CD14-positive monocyte (primary cell): ENCODE results near the gene OTOG. TPM values are rescaled to one million over a fixed set of nuclear protein-coding genes. Genes with fewer than 3 reads are reported as not detected.
A peak's percentile ranks its signal among the peaks of the same experiment; 100 is the strongest.

Source experiments
- DNase-seq, 3 donors: peaks; one replicate each; pipeline ENCODE4 v3.0.0-alpha.2; 2011 to 2022
- H2AFZ ChIP-seq: 2 replicates; pipeline ENCODE4 v1.6.0; 2012; ENCODE audit warnings: mild to moderate bottlenecking, low read depth, low read length, inconsistent platforms; ENCODE audit not compliant: insufficient read depth, poor library complexity, severe bottlenecking
- H3K27ac ChIP-seq, 2 donors: 1 replicate in 1 of 2; 2 replicates in 1 of 2; pipeline ENCODE4 v1.5.1; 2012 to 2013; ENCODE audit warnings: low read length in 2 of 2, control low read depth in 1 of 2, inconsistent platforms in 1 of 2, low read depth in 1 of 2, mild to moderate bottlenecking in 1 of 2
- H3K27me3 ChIP-seq, 2 donors: one replicate each; pipeline versions ENCODE4 v1.6.0 to v1.6.1; 2011 to 2013; ENCODE audit warnings: low read length in 2 of 2; ENCODE audit not compliant: control insufficient read depth in 2 of 2, insufficient read depth in 2 of 2
- H3K36me3 ChIP-seq, 2 donors: replicated peaks in 1 of 2; 1 replicate in 1 of 2; 2 replicates in 1 of 2; pipeline versions ENCODE4 v1.5.1 to v1.6.1; 2012 to 2013; ENCODE audit warnings: low read length in 2 of 2, control low read depth in 1 of 2, inconsistent platforms in 1 of 2, mild to moderate bottlenecking in 1 of 2; ENCODE audit not compliant: insufficient read depth in 2 of 2, control insufficient read depth in 1 of 2
- H3K4me1 ChIP-seq, 2 donors: 1 replicate in 1 of 2; 2 replicates in 1 of 2; pipeline versions ENCODE4 v1.5.1 to v1.6.1; 2012 to 2013; ENCODE audit warnings: low read length in 2 of 2, control low read depth in 1 of 2, inconsistent platforms in 1 of 2, mild to moderate bottlenecking in 1 of 2, moderate library complexity in 1 of 2; ENCODE audit not compliant: insufficient read depth in 2 of 2, control insufficient read depth in 1 of 2
- H3K4me2 ChIP-seq: replicated peaks from 2 replicates; pipeline ENCODE3; 2012; ENCODE audit warnings: low read length, moderate library complexity, mild to moderate bottlenecking; ENCODE audit not compliant: poor library complexity, severe bottlenecking; ENCODE audit errors: extremely low read depth
- H3K4me3 ChIP-seq, 3 experiments: fragments of 200-600 bp in 1 of 3; sonication (generic) in 1 of 3; replicated peaks in 1 of 3; 1 replicate in 2 of 3; 2 replicates in 1 of 3; pipeline ENCODE4 v1.5.1; 2011 to 2013; ENCODE audit warnings: low read length in 3 of 3, mild to moderate bottlenecking in 3 of 3, control low read depth in 2 of 3, low read depth in 2 of 3, inconsistent platforms in 1 of 3, moderate library complexity in 1 of 3
- H3K79me2 ChIP-seq: 2 replicates; pipeline ENCODE4 v1.6.0; 2012; ENCODE audit warnings: mild to moderate bottlenecking, control low read depth, inconsistent platforms, low read length, moderate library complexity; ENCODE audit not compliant: insufficient read depth
- H3K9ac ChIP-seq: 2 replicates; pipeline ENCODE4 v1.6.0; 2017; ENCODE audit warnings: low read length, mild to moderate bottlenecking; ENCODE audit not compliant: insufficient read depth, poor library complexity, severe bottlenecking
- H3K9me3 ChIP-seq, 2 donors: replicated peaks in 1 of 2; 1 replicate in 1 of 2; 2 replicates in 1 of 2; pipeline versions ENCODE4 v1.5.1 to v1.6.1; 2012 to 2013; ENCODE audit warnings: low read length in 2 of 2, control low read depth in 1 of 2; ENCODE audit not compliant: control insufficient read depth in 1 of 2, insufficient read depth in 1 of 2
- H4K20me1 ChIP-seq: 2 replicates; pipeline ENCODE4 v1.6.0; 2012; ENCODE audit warnings: mild to moderate bottlenecking, low read length, control low read depth, moderate library complexity; ENCODE audit not compliant: insufficient read depth
- H3K27ac Mint-ChIP-seq, 7 donors: one replicate each; pipeline ENCODE4 v1.8.0; 2020; ENCODE audit warnings: mild to moderate bottlenecking in 7 of 7, mixed read lengths in 7 of 7, moderate library complexity in 6 of 7, inconsistent platforms in 2 of 7
- H3K27me3 Mint-ChIP-seq, 3 donors: one replicate each; pipeline ENCODE4 v1.8.0; 2021 to 2022; ENCODE audit warnings: low read depth in 3 of 3, mild to moderate bottlenecking in 3 of 3, mixed read lengths in 3 of 3, moderate library complexity in 3 of 3, inconsistent platforms in 1 of 3
- H3K36me3 Mint-ChIP-seq, 2 donors: one replicate each; pipeline ENCODE4 v1.8.0; 2020; ENCODE audit warnings: mixed read lengths in 2 of 2, inconsistent platforms in 1 of 2, mild to moderate bottlenecking in 1 of 2
- H3K4me1 Mint-ChIP-seq: one replicate; pipeline ENCODE4 v1.8.0; 2020; ENCODE audit warnings: mild to moderate bottlenecking, mixed read lengths
- H3K4me3 Mint-ChIP-seq, 2 donors: one replicate each; pipeline ENCODE4 v1.8.0; 2020; ENCODE audit warnings: mild to moderate bottlenecking in 2 of 2, mixed read lengths in 2 of 2, moderate library complexity in 1 of 2
- H3K9me3 Mint-ChIP-seq, 7 donors: one replicate each; pipeline ENCODE4 v1.8.0; 2020 to 2022; ENCODE audit warnings: mixed read lengths in 7 of 7, mild to moderate bottlenecking in 6 of 7, moderate library complexity in 6 of 7, inconsistent platforms in 2 of 7
- WGBS: methylation state at CpG from one replicate; pipeline ENCODE4 v1.1.5; 2013; ENCODE audit warnings: missing lambda C conversion rate; ENCODE audit not compliant: insufficient coverage; 5-methylcytosine and 5-hydroxymethylcytosine counted together
- intact Hi-C, 2 donors: fragments of 100-400 bp; cut with micrococcal nuclease; formaldehyde crosslinking; loops; one replicate each; pipeline versions ENCODE4 v1.15.0 to v1.15.1; 2023
- polyA plus RNA-seq, 3 donors: library from polyadenylated mRNA; depleted of rRNA in 1 of 3; unstranded in 2 of 3; stranded (reverse) in 1 of 3; fragments of 300-500 nt in 2 of 3; fragments of >200 nt in 1 of 3; fragmentation: Illumina TruSeq in 2 of 3; gene quantifications; 1 replicate in 2 of 3; 2 replicates in 1 of 3; pipeline ENCODE4 v1.2.3, GENCODE V29; 2012 to 2021
- TF ChIP-seq, protein P1 (sequence below): fragments of 200-600 bp; IDR thresholded peaks from one replicate; pipeline ENCODE4 v1.8.0; 2022; ENCODE audit warnings: antibody characterized with exemption, mild to moderate bottlenecking

The OTOG gene
- polyA plus RNA-seq, 3 donors, result not detected

DNA sequence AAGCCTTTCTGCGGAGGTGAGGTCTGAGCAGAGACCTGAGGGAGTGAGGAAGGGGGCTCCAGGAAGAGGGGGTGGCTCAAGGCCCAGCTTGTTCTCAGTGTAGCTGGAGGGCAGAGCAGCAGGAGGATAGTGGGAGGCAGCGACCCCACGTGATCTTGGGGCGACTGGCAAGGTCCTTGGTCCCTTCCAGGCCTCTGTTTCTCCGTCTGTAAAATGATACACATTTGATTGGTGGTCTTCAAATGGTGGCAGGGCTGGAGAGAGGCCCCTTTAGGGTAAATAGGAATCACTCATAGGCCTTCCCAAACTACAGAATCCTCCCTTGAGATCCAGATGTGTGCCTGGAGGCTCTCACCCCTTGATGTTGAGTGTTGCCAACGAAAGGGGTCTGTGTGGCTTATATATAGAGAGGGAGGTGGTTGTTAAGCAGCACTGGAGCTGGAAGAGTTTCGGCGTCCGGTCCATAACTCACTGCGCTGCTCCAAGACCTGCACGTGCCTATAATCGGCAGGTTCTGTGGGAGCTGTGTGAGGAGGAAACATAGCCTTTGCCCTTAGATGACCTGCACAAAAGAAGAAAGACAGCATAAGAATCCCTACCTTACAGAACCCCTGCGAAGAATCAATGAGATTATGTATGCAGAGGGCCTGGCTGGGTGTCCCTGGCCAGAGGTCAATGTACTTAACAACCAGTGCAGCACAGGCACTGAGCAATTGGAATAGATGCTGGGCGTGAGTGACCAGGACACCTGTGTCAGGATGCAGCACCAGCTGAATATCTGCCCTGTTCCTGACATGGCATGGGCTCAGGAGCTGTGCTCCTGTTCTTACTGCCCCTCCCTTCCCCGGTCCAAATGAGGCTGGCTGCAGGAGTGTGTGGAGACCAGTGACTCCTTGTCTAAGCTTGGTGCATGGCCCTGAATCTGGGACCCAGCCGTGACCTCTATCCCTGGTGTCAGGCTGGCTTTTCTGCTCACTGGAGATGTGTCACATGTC lies 28.7 kb downstream of the OTOG start:
- no peak overlapping the region for H2AFZ ChIP-seq
- no peak overlapping the region for H3K9ac ChIP-seq
- TF ChIP-seq, protein P1, sequence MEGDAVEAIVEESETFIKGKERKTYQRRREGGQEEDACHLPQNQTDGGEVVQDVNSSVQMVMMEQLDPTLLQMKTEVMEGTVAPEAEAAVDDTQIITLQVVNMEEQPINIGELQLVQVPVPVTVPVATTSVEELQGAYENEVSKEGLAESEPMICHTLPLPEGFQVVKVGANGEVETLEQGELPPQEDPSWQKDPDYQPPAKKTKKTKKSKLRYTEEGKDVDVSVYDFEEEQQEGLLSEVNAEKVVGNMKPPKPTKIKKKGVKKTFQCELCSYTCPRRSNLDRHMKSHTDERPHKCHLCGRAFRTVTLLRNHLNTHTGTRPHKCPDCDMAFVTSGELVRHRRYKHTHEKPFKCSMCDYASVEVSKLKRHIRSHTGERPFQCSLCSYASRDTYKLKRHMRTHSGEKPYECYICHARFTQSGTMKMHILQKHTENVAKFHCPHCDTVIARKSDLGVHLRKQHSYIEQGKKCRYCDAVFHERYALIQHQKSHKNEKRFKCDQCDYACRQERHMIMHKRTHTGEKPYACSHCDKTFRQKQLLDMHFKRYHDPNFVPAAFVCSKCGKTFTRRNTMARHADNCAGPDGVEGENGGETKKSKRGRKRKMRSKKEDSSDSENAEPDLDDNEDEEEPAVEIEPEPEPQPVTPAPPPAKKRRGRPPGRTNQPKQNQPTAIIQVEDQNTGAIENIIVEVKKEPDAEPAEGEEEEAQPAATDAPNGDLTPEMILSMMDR, result no peak
- no peaks in the 10 kb centered on the region for H4K20me1 ChIP-seq
- H3K9me3 ChIP-seq, result no peaks in the 10 kb centered on the region
- Mint-ChIP-seq H3K27me3 (peaks cover 1 to 8% (median 5%) of the 10 kb centered on the region in 3 donors), H3K27ac (no peak overlapping the region), H3K36me3 (no peaks in the 10 kb centered on the region), H3K4me3 (no peak overlapping the region), H3K4me1 (peaks cover 4% of the 10 kb centered on the region), H3K9me3 (no peaks in the 10 kb centered on the region)
- no peaks in the 10 kb centered on the region for H3K79me2 ChIP-seq
- no peak overlapping the region for H3K4me2 ChIP-seq
- no peaks in the 10 kb centered on the region for H3K36me3 ChIP-seq
- H3K4me1 ChIP-seq, result no peaks in the 10 kb centered on the region
- no peak overlapping the region for H3K27ac ChIP-seq
- no peak for DNase-seq
- over 99% methylated on average over 11 of the region's 16 CpGs for WGBS
- intact Hi-C loops, result no loop called here
- H3K4me3 ChIP-seq, result no peak overlapping the region
- no peaks in the 10 kb centered on the region for H3K27me3 ChIP-seq

DNA sequence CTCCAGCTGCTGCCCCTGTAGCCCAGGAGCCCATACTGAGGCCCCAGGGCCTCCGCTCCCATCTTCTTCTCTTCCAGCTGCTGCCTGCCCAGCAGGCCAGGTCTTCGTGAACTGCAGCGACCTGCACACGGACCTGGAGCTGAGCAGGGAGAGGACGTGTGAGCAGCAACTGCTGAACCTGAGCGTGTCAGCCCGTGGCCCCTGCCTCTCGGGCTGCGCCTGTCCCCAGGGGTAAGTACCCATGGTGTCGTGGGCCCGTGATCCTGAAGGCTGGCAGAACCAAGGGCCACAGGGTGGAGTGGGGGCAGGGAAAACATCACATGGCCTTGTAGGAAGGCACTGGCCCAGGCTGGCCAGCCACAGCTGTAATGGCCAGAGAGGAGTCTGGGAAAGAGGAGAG lies 31.2 kb downstream of the OTOG start:
- peaks cover 1 to 9% (median 2%) of the 10 kb centered on the region in 3 donors for H3K27me3 Mint-ChIP-seq
- no peak overlapping the region for H3K4me2 ChIP-seq
- H3K4me1 ChIP-seq, result no peaks in the 10 kb centered on the region
- no peak overlapping the region for H3K4me3 Mint-ChIP-seq
- no peaks in the 10 kb centered on the region for H4K20me1 ChIP-seq
- no peaks in the 10 kb centered on the region for H3K9me3 ChIP-seq
- no peak overlapping the region for H2AFZ ChIP-seq
- WGBS, result 93% methylated on average over 11 of the region's 11 CpGs
- no peaks in the 10 kb centered on the region for H3K79me2 ChIP-seq
- no peaks in the 10 kb centered on the region for H3K27me3 ChIP-seq
- no peaks in the 10 kb centered on the region for H3K36me3 Mint-ChIP-seq
- H3K27ac Mint-ChIP-seq, result peak overlapping the region in 1 of 7 donors; percentile 22
- H3K9ac ChIP-seq, result no peak overlapping the region
- H3K4me1 Mint-ChIP-seq, result no peaks in the 10 kb centered on the region
- intact Hi-C loops, result no loop called here
- no peaks in the 10 kb centered on the region for H3K36me3 ChIP-seq
- no peak overlapping the region for H3K27ac ChIP-seq
- peaks cover 0 to 4% (median 0%) of the 10 kb centered on the region in 7 donors for H3K9me3 Mint-ChIP-seq
- TF ChIP-seq, protein P1, result no peak
- no peak overlapping the region for H3K4me3 ChIP-seq
- DNase-seq, result no peak
